Activated T-cell treated with anti-CD3 and anti-CD28 coated beads for 24 hours (primary cell): ENCODE results near the gene HAUS5.
"Not testable (repeated sequence)": the region's sequence is repeated elsewhere in the genome, so short reads cannot be mapped to it uniquely, and the experiment has no call there.

ENCODE experiments used
- DNase-seq: peaks from one replicate; pipeline ENCODE4 v3.0.0-alpha.2; 2020; ENCODE audit warnings: low read depth

HAUS5 gene

DNA sequence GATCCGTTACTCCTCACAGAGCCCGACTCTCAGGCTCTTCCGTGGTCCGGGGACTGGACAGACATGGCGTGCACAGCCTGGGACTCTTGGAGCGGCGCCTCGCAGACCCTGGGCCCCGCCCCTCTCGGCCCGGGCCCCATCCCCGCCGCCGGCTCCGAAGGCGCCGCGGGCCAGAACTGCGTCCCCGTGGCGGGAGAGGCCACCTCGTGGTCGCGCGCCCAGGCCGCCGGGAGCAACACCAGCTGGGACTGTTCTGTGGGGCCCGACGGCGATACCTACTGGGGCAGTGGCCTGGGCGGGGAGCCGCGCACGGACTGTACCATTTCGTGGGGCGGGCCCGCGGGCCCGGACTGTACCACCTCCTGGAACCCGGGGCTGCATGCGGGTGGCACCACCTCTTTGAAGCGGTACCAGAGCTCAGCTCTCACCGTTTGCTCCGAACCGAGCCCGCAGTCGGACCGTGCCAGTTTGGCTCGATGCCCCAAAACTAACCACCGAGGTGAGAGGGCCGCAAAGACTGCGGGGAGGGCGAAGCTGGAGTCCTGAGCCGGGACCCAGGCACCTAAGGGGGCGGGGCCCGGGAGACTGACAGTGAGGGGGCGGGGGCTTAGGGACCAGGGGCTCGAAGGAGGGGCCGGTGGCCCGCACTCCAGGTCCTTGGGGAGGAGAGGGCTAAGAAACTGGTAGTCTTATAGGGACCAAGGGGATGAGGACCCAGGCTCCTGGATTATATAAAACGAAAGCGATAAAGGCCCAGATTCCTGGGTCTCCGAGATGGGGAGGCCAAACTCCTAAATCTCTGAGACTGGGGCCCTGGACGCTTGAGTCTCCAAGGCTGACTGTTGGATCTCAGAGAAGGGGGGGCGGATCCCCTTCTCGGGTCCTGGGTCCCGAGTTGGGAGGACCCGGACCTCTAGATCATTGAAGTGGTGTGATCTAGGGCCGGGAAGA lies 31.0 kb downstream of the HAUS5 start:
- DNase-seq, result peak; percentile 69

DNA sequence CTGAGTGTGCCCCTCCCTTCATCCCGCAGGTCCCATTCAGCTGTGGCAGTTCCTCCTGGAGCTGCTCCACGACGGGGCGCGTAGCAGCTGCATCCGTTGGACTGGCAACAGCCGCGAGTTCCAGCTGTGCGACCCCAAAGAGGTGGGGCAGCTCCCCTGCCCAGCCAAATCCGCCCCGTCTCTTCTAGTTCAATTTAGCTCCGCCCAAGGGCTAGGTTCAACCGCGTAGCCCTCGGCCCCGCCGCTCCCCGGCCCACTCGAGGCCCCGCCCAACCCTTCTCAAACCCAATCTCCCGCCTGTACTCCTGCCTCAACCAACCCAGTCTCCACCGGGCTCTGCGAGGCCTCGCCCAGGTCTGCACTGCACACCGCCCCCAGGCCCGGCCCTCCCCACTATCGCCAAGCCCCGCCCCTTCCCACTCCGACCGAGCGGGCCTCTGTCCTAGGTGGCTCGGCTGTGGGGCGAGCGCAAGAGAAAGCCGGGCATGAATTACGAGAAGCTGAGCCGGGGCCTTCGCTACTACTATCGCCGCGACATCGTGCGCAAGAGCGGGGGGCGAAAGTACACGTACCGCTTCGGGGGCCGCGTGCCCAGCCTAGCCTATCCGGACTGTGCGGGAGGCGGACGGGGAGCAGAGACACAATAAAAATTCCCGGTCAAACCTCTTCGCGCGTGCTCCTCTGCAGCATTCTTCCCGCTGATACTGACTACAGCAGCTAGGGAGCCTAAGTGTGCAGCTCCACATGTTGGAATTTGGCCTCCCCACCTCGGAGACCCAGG lies 31.9 kb downstream of the HAUS5 start:
- peak; percentile 95 for DNase-seq

DNA sequence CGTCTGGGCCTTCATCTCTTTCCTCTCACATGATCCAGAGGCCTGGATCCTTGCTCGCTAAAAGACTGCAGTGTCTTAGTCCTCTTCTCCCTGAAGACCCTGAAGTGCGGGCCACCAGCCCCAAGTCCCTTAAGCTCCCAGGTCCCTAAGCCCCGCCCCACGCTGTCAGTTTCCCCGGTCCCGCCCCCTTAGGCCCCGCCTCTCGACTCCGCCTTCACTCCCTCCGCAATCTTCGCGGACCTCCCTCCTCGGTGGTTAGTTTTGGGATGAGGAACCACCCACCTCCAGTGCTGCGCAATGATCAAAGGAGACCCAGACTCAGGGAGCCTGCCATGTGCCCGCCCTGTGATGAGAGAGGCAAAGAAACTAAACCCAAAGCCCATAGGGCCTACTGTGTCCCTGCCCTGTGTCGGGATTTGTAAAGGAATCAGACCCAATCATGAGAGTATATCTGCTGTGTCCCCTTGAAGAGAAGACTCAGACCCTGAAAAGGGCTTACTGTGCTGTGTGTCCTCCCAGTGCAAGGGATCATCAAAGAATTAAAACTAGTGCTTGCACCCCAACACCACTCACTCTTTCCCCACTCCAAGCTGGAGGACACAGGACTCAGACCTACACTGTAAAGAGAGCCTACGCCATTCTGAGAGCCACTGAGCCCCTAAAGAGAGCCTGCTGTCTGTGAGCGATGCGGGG lies 32.6 kb downstream of the HAUS5 start:
- DNase-seq, result peak; percentile 74

DNA sequence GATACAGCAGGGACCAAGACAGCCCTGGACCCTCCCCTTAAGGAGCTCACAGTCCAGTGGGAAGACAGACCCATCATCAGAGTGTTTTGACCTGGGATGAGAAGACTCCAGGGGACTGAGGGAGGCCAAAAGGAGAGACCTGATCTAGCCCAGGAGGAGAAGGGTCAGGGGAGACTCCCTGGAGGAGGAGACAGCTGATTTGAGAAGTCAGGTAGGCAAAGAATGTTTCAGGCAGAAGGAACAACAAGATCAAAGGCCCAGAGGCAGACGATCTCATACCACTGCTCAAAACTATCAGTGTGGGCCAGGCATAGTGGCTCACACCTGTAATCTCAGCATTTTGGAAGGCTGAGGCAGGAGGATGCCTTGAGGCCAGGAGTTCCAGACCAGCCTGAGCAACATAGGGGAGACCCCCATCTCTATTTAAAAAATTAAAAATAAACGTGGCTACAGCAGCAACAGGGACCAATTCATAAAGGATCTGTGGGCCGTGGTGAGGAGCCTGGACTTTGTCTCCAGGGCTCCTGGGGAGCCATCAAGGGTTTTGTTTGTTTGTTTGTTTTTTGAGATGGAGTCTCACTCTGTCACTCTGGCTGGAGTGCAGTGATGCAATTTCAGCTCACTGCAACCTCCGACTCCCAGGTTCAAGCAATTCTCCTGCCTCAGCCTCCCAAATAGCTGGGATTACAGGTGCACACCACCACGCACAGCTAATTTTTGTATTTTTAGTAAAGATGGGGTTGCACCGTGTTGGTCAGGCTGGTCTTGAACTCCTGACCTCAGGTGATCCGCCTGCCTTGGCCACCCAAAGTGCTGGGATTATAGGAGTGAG lies 33.4 kb downstream of the HAUS5 start:
- no peak for DNase-seq

DNA sequence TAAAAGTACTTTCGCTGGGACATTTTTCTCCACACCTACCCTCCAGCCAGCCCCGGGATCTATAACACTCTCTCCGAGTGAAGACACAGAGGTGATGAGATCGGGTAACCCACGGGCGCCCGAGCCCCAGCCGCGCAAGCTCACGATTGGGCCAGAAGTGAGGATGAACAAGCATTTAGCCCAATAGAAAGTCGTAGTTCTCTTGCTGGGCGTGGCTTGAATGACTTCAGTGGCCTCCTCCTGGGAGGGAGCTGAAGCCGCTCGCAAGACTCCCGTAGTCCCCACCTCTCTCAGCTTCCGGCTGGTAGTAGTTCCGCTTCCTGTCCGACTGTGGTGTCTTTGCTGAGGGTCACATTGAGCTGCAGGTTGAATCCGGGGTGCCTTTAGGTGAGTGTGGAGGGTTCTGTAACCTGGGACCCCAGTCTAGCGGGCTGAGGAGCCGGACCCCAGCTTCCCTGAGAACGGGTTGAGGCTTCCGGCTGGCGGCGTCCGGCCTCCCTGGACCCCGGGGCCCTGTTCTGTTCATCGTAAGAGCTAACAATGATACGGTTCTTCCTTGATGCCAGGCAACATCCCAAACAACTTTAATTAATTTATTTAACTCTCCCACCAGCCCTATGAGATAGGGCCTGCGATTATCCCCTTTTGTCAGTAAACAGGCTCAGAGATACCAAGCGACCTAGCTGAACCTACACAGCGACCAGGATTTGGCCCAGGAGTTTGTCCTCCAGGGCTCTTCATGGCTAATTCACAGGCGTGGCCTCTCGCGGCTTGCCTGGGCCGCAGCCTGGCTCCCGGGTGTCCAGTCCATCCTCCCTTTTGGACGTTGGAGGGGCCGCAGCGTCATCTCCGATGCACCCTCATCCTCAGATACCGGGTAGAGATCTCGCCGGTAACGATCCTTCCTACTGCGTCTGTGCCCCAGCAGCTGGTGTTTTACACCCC lies 35.8 kb downstream of the HAUS5 start, which contains the start of gene COX6B1:
Gene COX6B1 (plus strand): TSS at position 307 of the 945 bp plus-strand sequence. CDS start 2,921 bp downstream, outside the sequence.
- peak; percentile 89 for DNase-seq

DNA sequence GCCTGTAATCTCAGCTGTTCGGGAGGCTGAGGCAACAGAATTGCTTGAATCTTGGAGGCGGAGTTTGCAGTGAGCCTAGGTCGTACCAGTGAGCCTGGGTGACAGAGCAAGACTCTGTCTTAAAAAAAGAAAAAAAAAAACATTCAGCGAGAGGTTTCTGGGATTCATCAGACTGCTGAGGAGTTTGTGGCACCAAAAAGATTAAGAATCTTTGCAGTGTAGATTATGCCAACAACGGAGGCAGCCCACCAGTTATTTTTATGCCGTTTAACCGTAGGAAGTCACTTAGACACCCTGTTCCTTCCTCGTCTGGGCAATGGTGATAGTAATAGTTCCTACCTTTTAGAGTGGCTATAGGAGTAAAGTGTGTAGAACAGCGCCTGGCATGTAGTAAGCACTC lies 38.0 kb downstream of the HAUS5 start:
- DNase-seq, result no peak

DNA sequence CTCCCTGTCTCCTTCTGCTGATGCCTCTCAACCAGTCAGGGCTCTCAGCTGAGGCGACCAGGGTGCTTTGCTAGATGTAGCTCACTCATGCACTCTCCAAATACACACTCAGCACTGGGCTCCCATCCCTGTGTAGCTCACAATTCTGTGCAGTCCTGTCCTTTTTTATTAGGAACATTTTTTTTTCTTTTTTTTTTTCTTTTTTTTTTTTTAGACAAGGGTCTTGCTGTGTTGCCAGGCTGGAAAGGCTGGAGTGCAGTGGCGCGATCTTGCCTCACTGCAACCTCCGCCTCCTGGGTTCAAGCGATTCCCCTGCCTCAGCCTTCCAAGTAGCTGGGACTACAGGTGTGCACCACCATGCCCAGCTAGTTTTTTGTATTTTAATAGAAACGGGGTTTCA lies 42.3 kb downstream of the HAUS5 start:
- not testable (repeated sequence) for DNase-seq

DNA sequence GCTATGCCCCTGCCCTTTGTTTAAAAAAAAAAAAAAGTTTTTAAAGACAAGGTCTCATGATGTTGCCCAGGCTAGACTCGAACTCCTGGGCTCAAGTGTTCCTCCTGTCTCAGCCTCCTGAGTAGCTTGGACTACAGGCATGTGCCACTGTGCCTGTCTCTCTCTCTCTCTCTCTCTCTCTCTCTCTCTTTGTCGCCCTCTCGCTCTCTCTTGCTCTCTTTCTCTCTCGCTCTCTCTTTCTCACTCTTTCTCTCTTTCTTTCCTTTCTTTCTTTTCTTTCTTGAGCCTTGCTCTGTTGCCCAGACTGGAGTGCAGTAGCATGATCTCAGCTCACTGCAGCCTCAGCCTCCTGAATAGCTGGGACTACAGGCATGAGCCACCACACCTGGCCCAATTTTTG lies 43.1 kb downstream of the HAUS5 start:
- no peak for DNase-seq

DNA sequence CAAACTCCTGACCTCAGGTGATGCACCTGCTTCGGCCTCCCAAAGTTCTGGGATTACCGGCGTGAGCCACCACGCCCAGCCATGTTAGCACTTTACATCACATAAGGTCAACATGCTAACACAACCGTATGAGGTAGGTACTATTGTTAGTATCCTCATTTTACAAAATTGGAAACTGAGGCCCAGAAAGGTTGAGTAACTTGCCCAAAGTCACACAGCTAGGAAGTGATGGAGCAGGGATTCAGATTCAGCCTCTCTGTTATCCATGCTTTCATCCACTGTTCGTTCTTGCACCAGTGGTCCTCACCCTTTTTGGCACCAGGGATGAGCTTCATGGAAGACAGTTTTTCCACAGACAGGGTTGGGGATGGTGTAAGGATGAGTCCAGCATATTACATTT lies 44.2 kb downstream of the HAUS5 start:
- DNase-seq, result no peak

DNA sequence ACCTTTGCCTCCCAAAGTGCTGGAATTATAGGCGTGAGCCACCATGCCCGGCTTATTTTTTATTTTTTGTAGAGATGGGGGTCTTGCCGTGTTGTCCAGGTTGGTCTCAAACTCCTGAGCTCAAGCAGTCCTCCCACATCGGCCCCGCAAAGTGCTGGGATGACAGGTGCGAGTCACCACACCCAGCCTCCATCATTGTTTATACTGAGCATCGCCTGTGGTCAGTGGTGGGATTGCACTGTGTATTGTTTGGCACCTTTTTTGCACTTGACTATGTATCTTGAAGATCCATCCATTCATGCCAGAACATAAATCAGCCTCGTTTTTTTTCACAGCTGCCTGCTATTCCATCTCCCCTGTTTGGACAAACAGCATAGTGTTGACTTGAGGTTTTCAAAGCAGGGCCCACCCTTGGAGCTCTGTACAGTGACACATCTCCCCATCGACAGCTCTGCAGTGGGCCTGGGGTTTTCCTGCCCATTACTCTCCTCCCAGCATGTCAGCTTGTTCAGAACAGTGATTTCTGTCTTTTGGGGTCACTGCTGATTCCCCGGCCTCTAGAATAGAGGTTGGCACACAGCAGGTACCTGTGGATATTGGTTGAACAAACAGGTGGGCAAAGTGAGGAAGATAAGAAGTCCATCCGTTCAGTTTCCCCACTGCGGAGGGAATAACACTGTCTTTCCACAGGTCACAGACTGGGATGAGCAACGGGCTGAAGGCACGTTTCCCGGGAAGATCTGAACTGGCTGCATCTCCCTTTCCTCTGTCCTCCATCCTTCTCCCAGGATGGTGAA lies 45.6 kb downstream of the HAUS5 start:
- DNase-seq, result no peak

DNA sequence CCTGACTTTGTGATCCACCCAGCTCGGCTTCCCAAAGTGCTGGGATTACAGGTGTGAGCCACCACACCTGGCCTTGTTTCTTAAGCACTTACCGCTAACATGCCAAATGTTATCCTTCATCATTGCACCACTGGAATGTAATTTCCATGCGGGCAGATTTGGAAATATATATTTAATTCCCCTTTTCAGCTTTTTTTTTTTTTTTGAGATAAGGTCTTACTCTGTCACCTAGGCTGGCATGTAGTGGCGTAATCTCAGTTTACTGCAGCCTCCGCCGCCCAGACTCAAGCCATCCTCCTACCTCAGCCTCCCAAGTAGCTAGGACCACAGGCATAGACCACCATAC lies 49.4 kb downstream of the HAUS5 start:
- DNase-seq, result no peak

DNA sequence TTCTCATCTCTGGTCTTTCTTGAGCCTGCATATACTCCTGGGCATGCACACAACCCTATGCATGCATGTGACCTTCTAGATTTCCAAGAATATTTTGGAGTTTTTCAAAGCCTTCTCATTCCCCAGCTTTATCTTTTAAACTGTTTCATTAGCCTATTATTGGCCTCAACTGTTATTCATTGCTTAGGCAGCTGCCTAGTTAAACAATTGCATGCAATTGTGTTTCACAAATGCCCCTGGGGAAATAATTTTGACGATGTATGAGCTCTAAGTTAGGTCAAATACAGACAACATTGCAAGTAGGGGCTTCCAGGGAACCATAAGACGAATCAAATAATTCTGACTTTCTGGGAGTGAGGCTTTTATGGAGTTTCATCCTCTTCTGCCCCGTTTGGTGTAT lies 51.4 kb downstream of the HAUS5 start:
- DNase-seq, result no peak

DNA sequence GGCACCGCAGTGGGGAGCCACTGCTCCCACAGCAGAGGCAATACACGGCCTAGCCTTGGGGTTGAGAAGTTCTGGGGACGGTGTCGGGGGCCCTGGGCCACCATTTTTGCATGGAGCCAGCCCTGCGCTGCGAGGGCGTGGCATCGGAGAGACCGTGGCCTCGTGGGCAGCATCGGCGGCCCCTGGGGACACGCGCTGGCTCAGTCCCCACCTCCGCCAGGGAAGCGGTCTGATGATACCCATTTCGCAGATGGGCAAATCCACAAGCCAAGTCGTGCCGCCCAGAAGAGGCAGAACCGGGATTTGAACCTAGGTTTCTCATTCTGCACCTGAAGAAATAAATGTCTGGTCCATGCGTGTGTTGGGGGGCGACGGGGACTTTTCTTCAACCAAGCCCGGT lies 52.6 kb downstream of the HAUS5 start:
- DNase-seq, result no peak

DNA sequence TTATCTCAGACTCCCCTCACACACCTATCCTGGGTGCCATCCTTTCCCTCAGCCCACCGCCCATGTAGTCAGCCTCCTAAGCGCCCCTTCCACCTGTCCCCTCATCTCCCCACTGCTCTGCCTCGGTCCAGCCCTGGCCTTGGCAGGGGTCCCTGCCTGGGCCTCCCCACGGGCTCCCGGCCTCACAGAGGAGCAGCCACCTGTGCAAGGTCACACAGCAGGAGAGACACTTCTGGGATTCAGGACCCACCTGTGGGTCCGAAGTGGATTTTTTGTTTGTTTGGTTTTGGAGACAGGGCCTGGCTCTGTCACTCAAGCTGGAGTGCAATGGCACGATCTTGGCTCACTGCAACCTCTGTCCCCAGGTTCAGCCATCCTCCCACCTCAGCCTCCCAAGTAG lies 53.1 kb downstream of the HAUS5 start:
- no peak for DNase-seq

DNA sequence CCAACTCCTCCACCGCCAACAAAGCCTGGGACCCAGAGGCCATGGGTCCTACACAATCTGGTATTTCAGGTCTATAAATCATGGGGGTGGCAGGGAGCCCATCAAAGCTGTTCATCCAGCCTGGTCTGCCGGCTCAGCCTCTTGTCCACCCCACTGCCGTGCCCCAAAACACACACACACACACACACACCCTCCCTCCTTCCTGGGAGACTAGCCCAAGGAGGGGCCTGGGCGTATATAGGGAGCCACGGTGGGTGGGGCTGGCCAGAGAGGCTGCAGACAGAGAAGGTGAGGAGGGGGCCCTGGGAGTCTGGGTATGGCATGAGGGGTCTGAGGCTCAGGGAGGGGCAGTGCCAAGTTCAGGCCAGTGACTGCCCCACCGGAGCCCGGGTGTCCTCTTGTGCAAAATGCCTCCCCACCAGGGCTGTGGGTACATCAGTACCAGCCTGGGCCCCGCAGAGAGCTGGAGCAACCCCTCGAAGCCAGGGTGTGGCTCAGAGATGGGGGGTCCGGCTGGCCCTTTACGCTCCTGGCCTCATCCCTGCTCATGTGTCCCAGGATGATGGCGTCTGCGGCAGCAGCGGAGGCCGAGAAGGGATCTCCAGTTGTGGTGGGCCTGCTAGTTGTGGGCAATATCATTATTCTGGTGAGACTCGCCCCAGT lies 53.8 kb downstream of the HAUS5 start, which contains the start of gene UPK1A:
Gene UPK1A (plus strand): TSS at position 267 of the 663 bp plus-strand sequence. CDS start 296 bp downstream, at position 563.
- DNase-seq, result no peak

DNA sequence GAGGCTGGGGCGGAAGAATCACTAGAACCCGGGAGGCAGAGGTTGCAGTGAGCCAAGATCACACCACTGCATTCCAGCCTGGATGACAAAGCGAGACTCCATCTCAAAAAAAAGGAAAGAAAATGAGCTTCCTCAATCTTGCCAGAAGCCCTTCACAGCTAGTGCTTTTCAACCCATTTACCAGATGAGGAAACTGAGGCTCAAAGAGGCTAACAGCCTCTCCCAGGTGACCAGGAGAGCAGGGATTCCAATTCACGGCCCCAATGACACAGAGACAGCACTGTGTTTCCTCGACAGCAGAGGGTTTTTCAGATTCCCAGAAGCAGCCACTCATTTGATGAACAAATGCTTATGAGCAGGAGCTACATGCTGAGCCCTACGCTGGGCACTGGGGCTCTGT lies 57.0 kb downstream of the HAUS5 start:
- no peak for DNase-seq

DNA sequence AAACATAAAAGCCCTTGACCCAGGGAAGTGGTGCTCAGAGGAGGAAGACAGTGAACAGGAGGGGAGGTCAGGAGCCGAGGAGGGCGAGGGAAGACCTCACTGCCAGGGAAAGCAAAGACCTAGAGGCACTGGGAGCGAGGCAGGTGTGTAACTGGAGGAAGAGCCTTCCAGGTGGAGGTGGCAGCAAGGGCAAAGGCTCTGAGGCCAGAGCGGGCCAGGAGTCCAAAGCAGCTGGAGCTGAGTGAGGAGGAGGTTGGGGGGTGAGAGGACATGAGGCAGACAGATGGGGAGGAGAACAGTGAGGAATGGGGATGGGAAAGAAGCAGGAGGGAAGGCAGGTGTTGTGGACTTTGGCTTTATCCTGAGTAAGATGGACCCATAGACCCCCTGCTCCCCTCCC lies 57.4 kb downstream of the HAUS5 start:
- no peak for DNase-seq

DNA sequence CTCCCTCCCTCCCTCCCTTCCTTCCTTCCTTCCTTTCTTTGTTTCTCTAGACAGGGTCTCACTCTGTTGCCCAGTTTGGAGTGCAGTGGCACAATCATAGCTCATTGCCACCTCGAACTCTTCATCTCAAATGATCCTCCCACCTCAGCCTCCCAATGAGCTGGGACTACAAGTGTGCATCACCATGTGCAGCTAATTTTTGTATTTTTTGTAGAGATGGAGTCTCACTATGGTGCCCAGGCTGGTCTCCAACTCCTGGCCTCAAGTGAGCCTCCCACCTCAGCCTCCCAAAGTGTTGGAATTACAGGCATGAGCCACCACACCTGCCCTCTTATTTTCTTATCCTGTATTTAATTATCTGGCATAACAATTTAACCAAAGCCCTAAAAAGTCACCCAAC lies 58.2 kb downstream of the HAUS5 start:
- DNase-seq, result no peak

DNA sequence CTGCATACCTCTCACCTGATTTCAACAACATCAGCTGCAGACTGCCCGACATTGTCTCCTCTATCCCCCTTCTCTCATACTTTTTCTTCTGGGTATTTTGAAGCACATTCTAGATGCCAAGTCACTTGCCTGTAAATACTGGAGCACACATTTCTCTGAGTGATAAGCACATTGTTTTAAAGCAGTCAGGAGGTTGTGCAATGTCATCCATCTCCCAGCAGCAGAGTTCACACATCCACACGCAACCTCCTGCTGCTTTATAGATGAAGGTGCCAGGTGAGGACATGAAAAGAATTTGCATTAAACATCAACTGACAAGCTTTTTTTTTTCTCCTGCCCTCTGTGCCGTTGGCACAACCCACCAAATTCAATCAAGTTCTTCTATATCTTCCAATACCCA lies 59.3 kb downstream of the HAUS5 start:
- DNase-seq, result no peak
